ENCODE data around the gene ABHD11.

GRCh38 chr7:73712773-73713172, 25.8 kb downstream of the ABHD11 start:
- TF ChIP-seq POLR2A (IDR thresholded peaks at IDR 0.05), result no peak
- TF ChIP-seq CTCF (IDR thresholded peaks at IDR 0.05), result no peak

Measured in uterus (tissue), 2 donors.